Cerebellar cortex (tissue), 1 donor: ENCODE measurements around the gene ARNT2.

Experiments
- DNase-seq: peaks from one replicate; pipeline ENCODE4 v3.0.0-alpha.2; 2015; ENCODE audit warnings: low spot score

The ARNT2 gene

GRCh38 chr15:80594091-80594889, 190.1 kb downstream of the ARNT2 start:
- no peak for DNase-seq

GRCh38 chr15:80595396-80595795, 191.2 kb downstream of the ARNT2 start:
- no peak for DNase-seq

GRCh38 chr15:80596521-80596976, 192.4 kb downstream of the ARNT2 start:
- peak; percentile 75 for DNase-seq

GRCh38 chr15:80597076-80597475, 192.9 kb downstream of the ARNT2 start:
- DNase-seq, result no peak

GRCh38 chr15:80599359-80599758, 195.2 kb downstream of the ARNT2 start:
- no peak for DNase-seq

GRCh38 chr15:80600626-80601025, 196.4 kb downstream of the ARNT2 start:
- DNase-seq, result no peak

- no peak for DNase-seq
Observed at GRCh38 chr15:80601256-80601655, 197.1 kb downstream of the ARNT2 start.

- DNase-seq, result no peak
Observed at GRCh38 chr15:80604583-80605575, 200.7 kb downstream of the ARNT2 start.

GRCh38 chr15:80605591-80606150, 201.5 kb downstream of the ARNT2 start:
- DNase-seq, result peak; percentile 75

- no peak for DNase-seq
Observed at GRCh38 chr15:80606511-80607071, 202.4 kb downstream of the ARNT2 start.

GRCh38 chr15:80607287-80607980, 203.3 kb downstream of the ARNT2 start:
- no peak for DNase-seq

- no peak for DNase-seq
Observed at GRCh38 chr15:80608688-80609087, 204.5 kb downstream of the ARNT2 start.

GRCh38 chr15:80609091-80609490, 204.9 kb downstream of the ARNT2 start:
- no peak for DNase-seq

- no peak for DNase-seq
Observed at GRCh38 chr15:80609512-80609946, 205.3 kb downstream of the ARNT2 start.

GRCh38 chr15:80611543-80612080, 207.4 kb downstream of the ARNT2 start:
- DNase-seq, result no peak

GRCh38 chr15:80612118-80612823, 208.1 kb downstream of the ARNT2 start:
- DNase-seq, result no peak

GRCh38 chr15:80613762-80614365, 209.7 kb downstream of the ARNT2 start:
- no peak for DNase-seq

GRCh38 chr15:80614711-80615360, 210.7 kb downstream of the ARNT2 start:
- no peak for DNase-seq

GRCh38 chr15:80615361-80615736, 211.2 kb downstream of the ARNT2 start:
- DNase-seq, result no peak
